Endodermal cell (in vitro differentiated cells): Measurements from ENCODE around the gene ZIK1. TPM values are rescaled to one million over a fixed set of nuclear protein-coding genes. Genes with fewer than 3 reads are reported as not detected.

Experiments
- DNase-seq: peaks from one replicate; pipeline ENCODE4 v3.0.0-alpha.2; 2017
- H3K27ac ChIP-seq: 2 replicates; pipeline ENCODE4 v1.5.1; 2013; ENCODE audit warnings: mild to moderate bottlenecking, low read depth, low read length, moderate library complexity
- H3K27me3 ChIP-seq: 2 replicates; pipeline ENCODE4 v1.6.1; 2013; ENCODE audit warnings: mild to moderate bottlenecking, low read length, moderate library complexity; ENCODE audit not compliant: insufficient read depth, control insufficient read depth, poor library complexity, severe bottlenecking
- H3K36me3 ChIP-seq: 2 replicates; pipeline ENCODE4 v1.7.0; 2013; ENCODE audit warnings: mild to moderate bottlenecking, low read length, moderate library complexity; ENCODE audit not compliant: control insufficient read depth, insufficient read depth
- H3K4me1 ChIP-seq: one replicate; pipeline ENCODE4 v1.7.0; 2013; ENCODE audit warnings: low read length; ENCODE audit not compliant: control insufficient read depth, insufficient read depth
- H3K4me3 ChIP-seq: 2 replicates; pipeline ENCODE4 v1.5.1; 2013; ENCODE audit warnings: mild to moderate bottlenecking, low read length, moderate library complexity
- H3K9ac ChIP-seq: 2 replicates; pipeline ENCODE4 v1.6.1; 2013; ENCODE audit warnings: mild to moderate bottlenecking, low read length, moderate library complexity; ENCODE audit not compliant: poor library complexity, severe bottlenecking; ENCODE audit errors: extremely low read depth
- H3K9me3 ChIP-seq: 2 replicates; pipeline ENCODE4 v1.6.1; 2013; ENCODE audit warnings: mild to moderate bottlenecking, low read length, moderate library complexity; ENCODE audit not compliant: control insufficient read depth
- H3K27ac Mint-ChIP-seq: 2 replicates; pipeline ENCODE4 v1.8.0; 2020; ENCODE audit warnings: mixed read lengths
- H3K27me3 Mint-ChIP-seq: 2 replicates; pipeline ENCODE4 v1.8.0; 2021; ENCODE audit warnings: mild to moderate bottlenecking, mixed read lengths; ENCODE audit not compliant: insufficient read depth
- H3K36me3 Mint-ChIP-seq: 2 replicates; pipeline ENCODE4 v1.8.0; 2020; ENCODE audit warnings: low read depth, mixed read lengths
- H3K4me1 Mint-ChIP-seq: 2 replicates; pipeline ENCODE4 v1.8.0; 2020; ENCODE audit warnings: mixed read lengths
- H3K4me3 Mint-ChIP-seq: 2 replicates; pipeline ENCODE4 v1.8.0; 2020; ENCODE audit warnings: mild to moderate bottlenecking, moderate library complexity, mixed read lengths
- H3K9me3 Mint-ChIP-seq: 2 replicates; pipeline ENCODE4 v1.8.0; 2020; ENCODE audit warnings: mild to moderate bottlenecking, mixed read lengths
- WGBS, 2 experiments: methylation state at CpG; one replicate each; pipeline versions ENCODE4 v1.1.5 to v1.1.7; 2013; ENCODE audit warnings: missing lambda C conversion rate in 2 of 2, mixed read lengths in 1 of 2; ENCODE audit not compliant: insufficient coverage in 1 of 2, insufficient read length in 1 of 2; 5-methylcytosine and 5-hydroxymethylcytosine counted together
- total RNA-seq, 2 donors: library from RNA; stranded (reverse); fragmentation: NEBNext Ultra II Directional in 1 of 2; extraction: Animal tissue kit (Norgen Biotek cat#: 25700) in 1 of 2; gene quantifications; 2 replicates in 1 of 2; 3 replicates in 1 of 2; pipeline ENCODE4 v1.2.1, GENCODE V29; 2021
- TF ChIP-seq, protein P1 (sequence below): fragments of 200-600 bp; sonication (generic); conservative IDR thresholded peaks from 2 replicates; pipeline ENCODE4 v1.5.0; 2021; ENCODE audit warnings: antibody characterized with exemption, mild to moderate bottlenecking

The ZIK1 gene
- total RNA-seq, 2 donors from 2014 or later, result 15.8 to 25.7 TPM

DNA sequence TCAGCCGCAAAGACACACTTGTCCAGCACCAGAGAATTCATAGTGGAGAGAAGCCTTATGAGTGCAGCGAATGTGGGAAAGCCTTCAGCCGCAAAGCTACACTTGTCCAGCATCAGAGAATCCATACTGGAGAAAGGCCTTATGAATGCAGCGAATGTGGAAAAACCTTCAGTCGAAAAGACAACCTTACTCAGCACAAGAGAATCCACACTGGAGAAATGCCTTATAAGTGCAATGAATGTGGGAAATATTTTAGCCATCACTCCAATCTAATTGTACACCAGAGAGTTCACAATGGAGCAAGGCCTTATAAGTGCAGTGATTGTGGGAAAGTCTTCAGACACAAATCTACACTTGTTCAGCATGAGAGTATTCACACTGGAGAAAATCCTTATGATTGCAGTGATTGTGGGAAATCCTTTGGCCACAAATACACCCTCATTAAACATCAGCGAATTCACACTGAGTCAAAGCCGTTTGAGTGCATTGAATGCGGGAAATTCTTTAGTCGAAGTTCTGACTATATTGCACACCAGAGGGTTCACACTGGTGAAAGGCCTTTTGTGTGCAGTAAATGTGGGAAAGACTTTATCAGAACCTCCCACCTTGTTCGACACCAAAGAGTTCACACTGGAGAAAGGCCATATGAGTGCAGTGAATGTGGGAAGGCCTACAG is 36.9 kb downstream of the ZIK1 start:
- Histone ChIP-seq H3K4me1 (no peaks in the 10 kb centered on the region), H3K9me3 (peaks cover 100% of the 10 kb centered on the region), H3K9ac (no peak overlapping the region), H3K4me3 (peak overlapping the region; percentile 87), H3K27ac (no peak overlapping the region), H3K36me3 (peaks cover 96% of the 10 kb centered on the region), H3K27me3 (no peaks in the 10 kb centered on the region)
- peaks cover 100% of the 10 kb centered on the region for H3K36me3 Mint-ChIP-seq
- peaks cover 100% of the 10 kb centered on the region for H3K9me3 Mint-ChIP-seq
- 97 to 98% methylated on average over 8 to 10 of the region's 10 CpGs for WGBS, 2 experiments
- peaks cover 4% of the 10 kb centered on the region for H3K27me3 Mint-ChIP-seq
- no peak overlapping the region for H3K27ac Mint-ChIP-seq
- no peak for DNase-seq
- no peak overlapping the region for H3K4me3 Mint-ChIP-seq
- no peaks in the 10 kb centered on the region for H3K4me1 Mint-ChIP-seq
- TF ChIP-seq, protein P1, sequence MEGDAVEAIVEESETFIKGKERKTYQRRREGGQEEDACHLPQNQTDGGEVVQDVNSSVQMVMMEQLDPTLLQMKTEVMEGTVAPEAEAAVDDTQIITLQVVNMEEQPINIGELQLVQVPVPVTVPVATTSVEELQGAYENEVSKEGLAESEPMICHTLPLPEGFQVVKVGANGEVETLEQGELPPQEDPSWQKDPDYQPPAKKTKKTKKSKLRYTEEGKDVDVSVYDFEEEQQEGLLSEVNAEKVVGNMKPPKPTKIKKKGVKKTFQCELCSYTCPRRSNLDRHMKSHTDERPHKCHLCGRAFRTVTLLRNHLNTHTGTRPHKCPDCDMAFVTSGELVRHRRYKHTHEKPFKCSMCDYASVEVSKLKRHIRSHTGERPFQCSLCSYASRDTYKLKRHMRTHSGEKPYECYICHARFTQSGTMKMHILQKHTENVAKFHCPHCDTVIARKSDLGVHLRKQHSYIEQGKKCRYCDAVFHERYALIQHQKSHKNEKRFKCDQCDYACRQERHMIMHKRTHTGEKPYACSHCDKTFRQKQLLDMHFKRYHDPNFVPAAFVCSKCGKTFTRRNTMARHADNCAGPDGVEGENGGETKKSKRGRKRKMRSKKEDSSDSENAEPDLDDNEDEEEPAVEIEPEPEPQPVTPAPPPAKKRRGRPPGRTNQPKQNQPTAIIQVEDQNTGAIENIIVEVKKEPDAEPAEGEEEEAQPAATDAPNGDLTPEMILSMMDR, result no peak

DNA sequence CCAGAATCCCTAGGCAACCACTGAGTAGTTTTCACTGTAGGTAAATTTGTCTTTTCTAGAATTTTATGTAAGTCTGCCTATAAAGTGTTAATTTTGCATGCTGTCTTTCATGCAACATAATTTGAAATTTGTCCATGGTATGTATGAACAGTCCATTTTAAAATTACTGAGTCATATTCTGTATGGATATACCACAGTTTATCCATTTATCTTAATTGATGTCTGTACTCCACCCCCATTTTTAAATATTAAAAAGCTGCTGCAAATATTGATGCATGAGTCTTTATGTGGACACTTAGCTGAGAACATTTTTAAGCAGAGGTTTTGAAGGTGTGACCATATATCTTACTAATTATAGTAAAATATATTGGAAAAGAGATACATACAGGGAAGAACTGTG is 39.1 kb downstream of the ZIK1 start:
- Mint-ChIP-seq H3K27me3 (peaks cover 4% of the 10 kb centered on the region), H3K36me3 (peaks cover 82% of the 10 kb centered on the region), H3K9me3 (peaks cover 96% of the 10 kb centered on the region), H3K4me1 (no peaks in the 10 kb centered on the region), H3K27ac (no peak overlapping the region), H3K4me3 (no peak overlapping the region)
- no peaks in the 10 kb centered on the region for H3K4me1 ChIP-seq
- no peak overlapping the region for H3K9ac ChIP-seq
- DNase-seq, result no peak
- TF ChIP-seq, protein P1, result no peak
- H3K27me3 ChIP-seq, result no peaks in the 10 kb centered on the region
- peaks cover 84% of the 10 kb centered on the region for H3K9me3 ChIP-seq
- peaks cover 82% of the 10 kb centered on the region for H3K36me3 ChIP-seq
- peak overlapping the region; percentile 87 for H3K4me3 ChIP-seq
- H3K27ac ChIP-seq, result no peak overlapping the region

DNA sequence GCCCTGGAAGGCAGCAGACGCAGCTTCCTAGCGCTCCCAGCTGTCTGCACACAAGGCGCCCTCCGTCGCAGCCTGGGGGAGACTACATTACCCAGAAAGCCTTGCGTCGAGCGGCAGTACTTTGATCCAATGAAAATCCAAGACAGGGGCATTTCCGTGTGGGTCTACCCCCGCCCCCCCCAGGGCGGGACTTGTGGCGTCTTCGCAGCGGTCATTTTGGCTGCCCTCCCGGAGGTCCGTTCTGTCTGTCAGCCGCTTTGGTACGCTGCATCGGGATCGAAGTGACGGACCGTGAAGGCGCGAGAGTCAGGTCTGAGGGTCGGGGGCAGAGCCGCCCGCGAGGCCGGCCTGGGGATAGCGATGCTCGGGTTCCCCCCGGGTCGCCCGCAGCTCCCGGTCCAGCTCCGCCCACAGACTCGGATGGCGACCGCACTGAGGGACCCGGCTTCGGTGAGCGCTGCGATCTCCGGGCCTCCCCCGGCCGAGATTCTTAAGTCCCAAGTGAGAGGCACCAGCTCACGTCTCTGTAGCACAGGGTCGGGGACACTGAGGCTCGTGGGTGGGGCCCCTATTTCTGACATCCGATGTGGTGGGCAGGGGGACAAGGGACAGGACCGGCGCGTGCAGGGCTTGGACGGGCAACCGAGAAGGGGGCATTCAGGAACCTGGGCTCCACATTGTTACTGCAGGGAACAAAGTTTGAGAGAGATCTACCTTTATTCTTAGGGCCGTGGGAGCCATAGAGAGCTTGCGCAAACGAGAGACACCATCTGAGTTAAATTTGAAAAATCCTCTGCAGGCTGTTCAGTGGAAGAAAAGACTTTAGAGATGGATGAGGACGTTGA is 49.3 kb downstream of the ZIK1 start, which contains the start of gene ZNF211:
Gene ZNF211, plus strand, starts transcription at position 182 of the 845 bp plus-strand sequence. Its CDS starts 179 bp downstream, at position 361.
- peak within 1 kb of the TSS; percentile 93 for H3K4me3 ChIP-seq
- 2 to 4% methylated on average over 43 to 59 of the region's 59 CpGs for WGBS, 2 experiments
- peaks cover 3% of the 10 kb centered on the region for H3K4me1 ChIP-seq
- peaks cover 48% of the 10 kb centered on the region for H3K36me3 ChIP-seq
- H3K9ac ChIP-seq, result peak within 1 kb of the TSS; percentile 80
- H3K36me3 Mint-ChIP-seq, result peaks cover 48% of the 10 kb centered on the region
- H3K4me1 Mint-ChIP-seq, result peaks cover 15% of the 10 kb centered on the region
- H3K4me3 Mint-ChIP-seq, result peak within 1 kb of the TSS; percentile 84
- peak; percentile 97 for DNase-seq
- H3K9me3 ChIP-seq, result peaks cover 29% of the 10 kb centered on the region
- no peaks in the 10 kb centered on the region for H3K27me3 Mint-ChIP-seq
- H3K27me3 ChIP-seq, result no peaks in the 10 kb centered on the region
- peak within 1 kb of the TSS; percentile 86 for H3K27ac Mint-ChIP-seq
- no peak within 1 kb of the TSS for H3K27ac ChIP-seq
- peaks cover 24% of the 10 kb centered on the region for H3K9me3 Mint-ChIP-seq
- TF ChIP-seq, protein P1, result no peak
